D721Med (cell line): Measurements from ENCODE around the gene SPATA22.
"Not testable (repeated sequence)": the region's sequence is repeated elsewhere in the genome, so short reads cannot be mapped to it uniquely, and the experiment has no call there.

Experiments
- DNase-seq: peaks from one replicate; pipeline ENCODE4 v3.0.0; 2011; ENCODE audit warnings: low spot score; ENCODE audit not compliant: insufficient read length
- FAIRE-seq: peaks from 2 replicates; lab custom pipeline; 2011; peaks lifted over from hg19 to GRCh38; lab: Jason Lieb, UNC
- CTCF ChIP-seq: IDR thresholded peaks from 2 replicates; pipeline ENCODE4 v1.5.1; 2012; ENCODE audit warnings: mild to moderate bottlenecking, control low read depth; ENCODE audit not compliant: insufficient read depth; ENCODE audit errors: missing control alignments

SPATA22 gene

GRCh38 chr17:3398310-3398709 lies 73.3 kb downstream of the SPATA22 start, which contains the start of gene OR1E1:
Gene OR1E1 (minus strand): TSS chr17:3398410. CDS start chr17:3398410, 0 bp downstream.
- FAIRE-seq = no peak
- TF ChIP-seq CTCF = no peak
- no peak for DNase-seq

- FAIRE-seq, DNase-seq: not testable (repeated sequence)
Observed at GRCh38 chr17:3397801-3398200, 73.8 kb downstream of the SPATA22 start.
